Measurements from ENCODE around the gene FITM2. TPM values are rescaled to one million over a fixed set of nuclear protein-coding genes. Genes with fewer than 3 reads are reported as not detected.
A peak's percentile ranks its signal among the peaks of the same experiment; 100 is the strongest.
"Not testable (repeated sequence)": the region's sequence is repeated elsewhere in the genome, so short reads cannot be mapped to it uniquely, and the experiment has no call there.

Gene FITM2
- total RNA-seq, 1 donor from 2014 or later: 5.3 TPM

DNA sequence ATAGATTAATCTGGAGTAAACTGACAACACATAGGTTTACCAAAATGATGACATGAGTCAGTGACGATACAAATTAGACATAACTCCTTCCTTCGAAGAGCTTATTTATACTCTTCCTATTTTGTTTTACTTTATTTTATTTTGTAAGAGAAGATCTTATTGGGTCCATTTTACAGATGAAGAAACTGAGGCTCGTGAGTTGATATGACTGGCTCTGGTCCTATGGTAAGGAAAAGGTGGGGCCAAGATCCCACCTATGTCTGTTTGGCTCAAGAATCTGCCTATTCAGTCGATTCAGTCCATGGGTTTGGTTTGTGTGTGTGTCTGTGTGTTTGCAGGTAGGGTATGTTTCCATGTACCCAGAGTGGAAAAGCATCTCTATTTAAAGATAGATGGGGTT is 17.4 kb upstream of the FITM2 start:
- no peak for DNase-seq (ENCODE audit: low spot score in 2 of 2)
- Histone ChIP-seq H3K9me3 (no peaks in the 10 kb centered on the region), H3K27me3 (no peaks in the 10 kb centered on the region), H3K4me3 (no peak overlapping the region), H3K36me3 (no peaks in the 10 kb centered on the region), H3K4me1 (no peaks in the 10 kb centered on the region), H3K27ac (no peak overlapping the region)
- intact Hi-C loops (cut with DNase I): no loop called here
- TF ChIP-seq, protein P1, sequence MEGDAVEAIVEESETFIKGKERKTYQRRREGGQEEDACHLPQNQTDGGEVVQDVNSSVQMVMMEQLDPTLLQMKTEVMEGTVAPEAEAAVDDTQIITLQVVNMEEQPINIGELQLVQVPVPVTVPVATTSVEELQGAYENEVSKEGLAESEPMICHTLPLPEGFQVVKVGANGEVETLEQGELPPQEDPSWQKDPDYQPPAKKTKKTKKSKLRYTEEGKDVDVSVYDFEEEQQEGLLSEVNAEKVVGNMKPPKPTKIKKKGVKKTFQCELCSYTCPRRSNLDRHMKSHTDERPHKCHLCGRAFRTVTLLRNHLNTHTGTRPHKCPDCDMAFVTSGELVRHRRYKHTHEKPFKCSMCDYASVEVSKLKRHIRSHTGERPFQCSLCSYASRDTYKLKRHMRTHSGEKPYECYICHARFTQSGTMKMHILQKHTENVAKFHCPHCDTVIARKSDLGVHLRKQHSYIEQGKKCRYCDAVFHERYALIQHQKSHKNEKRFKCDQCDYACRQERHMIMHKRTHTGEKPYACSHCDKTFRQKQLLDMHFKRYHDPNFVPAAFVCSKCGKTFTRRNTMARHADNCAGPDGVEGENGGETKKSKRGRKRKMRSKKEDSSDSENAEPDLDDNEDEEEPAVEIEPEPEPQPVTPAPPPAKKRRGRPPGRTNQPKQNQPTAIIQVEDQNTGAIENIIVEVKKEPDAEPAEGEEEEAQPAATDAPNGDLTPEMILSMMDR (IDR thresholded peaks at IDR 0.05): no peak

DNA sequence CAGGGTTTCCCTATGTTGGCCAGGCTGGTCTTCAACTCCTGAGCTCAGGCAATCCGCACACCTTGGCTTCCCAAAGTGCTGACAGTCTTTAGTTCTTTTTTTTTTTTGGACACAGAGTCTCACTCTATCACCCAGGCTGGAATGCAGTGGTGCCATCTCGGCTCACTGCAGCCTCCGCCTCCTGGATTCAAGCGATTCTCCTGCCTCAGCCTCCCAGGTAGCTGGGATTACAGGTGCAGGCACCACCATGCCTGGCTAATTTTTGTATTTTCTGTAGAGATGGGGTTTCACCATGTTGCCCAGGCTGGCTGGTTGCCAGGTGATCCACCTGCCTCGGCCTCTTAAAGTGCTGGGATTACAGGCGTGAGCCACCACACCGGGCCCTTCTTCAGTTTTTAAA is 16.7 kb upstream of the FITM2 start:
- H3K27ac ChIP-seq; H3K36me3 ChIP-seq; H3K4me1 ChIP-seq; DNase-seq (ENCODE audit: low spot score in 2 of 2); H3K4me3 ChIP-seq; H3K27me3 ChIP-seq; H3K9me3 ChIP-seq; intact Hi-C loops (cut with DNase I): not testable (repeated sequence)

DNA sequence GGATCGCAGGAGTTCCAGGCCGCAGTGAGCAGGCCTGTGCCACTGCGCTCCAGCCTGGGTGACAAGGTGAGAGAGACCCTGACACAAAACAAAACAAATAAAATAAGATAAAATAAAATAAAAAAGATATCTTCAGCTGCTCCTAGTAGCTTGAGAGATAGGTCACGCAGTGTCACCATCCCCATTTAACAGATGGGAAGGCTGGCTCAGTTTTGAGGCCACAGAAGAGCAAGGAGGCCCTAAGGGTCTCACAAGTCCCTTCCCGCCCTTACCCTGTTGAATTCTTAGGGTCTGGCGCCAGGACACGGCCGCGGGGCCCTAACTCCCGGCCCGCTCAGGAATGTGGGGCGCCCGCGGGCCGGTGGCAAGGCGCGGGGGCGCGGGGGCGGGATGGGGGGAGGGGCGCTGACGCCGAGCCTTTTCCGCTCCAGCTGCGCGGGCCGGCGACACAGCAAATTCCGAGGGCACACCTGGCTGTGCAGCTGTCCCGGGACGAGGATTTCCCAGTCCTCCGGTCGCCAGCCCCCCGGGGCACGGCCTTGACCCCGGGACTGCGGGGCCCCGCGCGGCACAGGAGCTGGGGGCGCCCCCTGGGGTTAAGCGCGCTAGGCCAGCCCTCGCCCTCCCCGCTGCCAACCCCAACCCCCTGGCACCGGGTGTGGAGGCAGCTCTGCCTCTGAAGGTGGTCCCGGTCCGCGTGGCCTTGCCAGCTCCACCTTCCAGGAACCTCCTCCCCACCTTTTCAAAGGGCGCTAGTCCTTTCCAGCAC is 15.6 kb upstream of the FITM2 start:
- TF ChIP-seq, protein P1 (IDR thresholded peaks at IDR 0.05): no peak
- H3K9me3 ChIP-seq: no peaks in the 10 kb centered on the region
- H3K27ac ChIP-seq: no peak overlapping the region
- H3K4me1 ChIP-seq: no peaks in the 10 kb centered on the region
- no peaks in the 10 kb centered on the region for H3K36me3 ChIP-seq
- no peaks in the 10 kb centered on the region for H3K27me3 ChIP-seq
- no peak for DNase-seq (ENCODE audit: low spot score in 2 of 2)
- intact Hi-C loops (cut with DNase I): no loop called here
- H3K4me3 ChIP-seq: peak overlapping the region; percentile 26 to 44

DNA sequence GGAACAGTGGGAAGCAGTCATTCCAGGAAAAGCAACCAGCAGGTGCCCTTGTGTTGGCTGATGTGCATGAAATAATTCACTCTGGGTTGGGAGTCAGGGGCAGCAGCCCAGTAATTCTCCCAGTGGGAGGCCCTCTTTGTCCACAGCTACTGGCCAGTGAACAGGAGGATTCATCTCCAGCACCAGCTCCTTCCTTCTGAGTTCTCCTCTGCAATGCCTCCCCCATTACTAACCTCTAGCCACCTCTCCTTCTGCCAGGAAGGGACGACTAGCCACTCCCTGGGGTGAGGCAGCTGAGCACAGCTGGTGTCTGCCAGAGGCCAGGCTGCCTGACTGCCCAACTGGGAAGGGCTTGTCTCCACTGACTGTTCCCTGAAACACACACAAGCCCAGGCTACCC is 13.3 kb upstream of the FITM2 start:
- H3K36me3 ChIP-seq: no peaks in the 10 kb centered on the region
- H3K9me3 ChIP-seq: no peaks in the 10 kb centered on the region
- TF ChIP-seq, protein P1 (IDR thresholded peaks at IDR 0.05): no peak
- H3K27me3 ChIP-seq: no peaks in the 10 kb centered on the region
- intact Hi-C loops (cut with DNase I): no loop called here
- no peaks in the 10 kb centered on the region for H3K4me1 ChIP-seq
- H3K27ac ChIP-seq: no peak overlapping the region
- no peak overlapping the region for H3K4me3 ChIP-seq
- no peak for DNase-seq (ENCODE audit: low spot score in 2 of 2)

DNA sequence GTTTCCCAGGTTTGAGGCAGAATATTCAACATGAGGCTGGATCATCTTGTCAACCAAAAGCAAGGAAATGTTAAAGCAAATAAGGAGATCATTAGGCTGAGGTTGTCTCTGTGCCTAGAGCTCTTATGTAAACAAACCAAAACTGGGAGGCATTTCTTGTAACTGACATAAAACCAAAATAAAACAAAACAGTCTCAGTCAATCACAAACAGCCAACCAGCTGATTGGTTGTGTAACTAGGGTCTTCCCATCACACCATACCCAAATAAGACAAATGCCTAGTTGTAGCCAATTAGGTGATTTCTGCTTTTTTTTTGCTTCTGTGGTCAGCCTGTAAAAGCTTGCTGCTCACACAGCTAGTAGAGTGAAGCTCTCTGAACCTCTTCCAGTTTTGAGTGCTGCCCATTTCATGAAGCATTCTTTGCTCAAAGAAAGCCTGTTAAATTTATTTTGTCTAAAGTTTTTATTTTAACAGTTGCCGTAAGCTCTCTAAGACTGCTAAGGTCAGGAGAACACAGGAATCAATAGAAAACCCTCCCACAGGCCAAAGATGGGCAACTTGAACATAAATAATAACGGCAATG is 8.9 kb upstream of the FITM2 start:
- no peaks in the 10 kb centered on the region for H3K9me3 ChIP-seq
- H3K4me3 ChIP-seq: no peak overlapping the region
- no peaks in the 10 kb centered on the region for H3K36me3 ChIP-seq
- DNase-seq (ENCODE audit: low spot score in 2 of 2): no peak
- TF ChIP-seq, protein P1 (IDR thresholded peaks at IDR 0.05): no peak
- no peak overlapping the region for H3K27ac ChIP-seq
- intact Hi-C loops (cut with DNase I): loop anchor here (10.0 kb wide), 2 partner anchors 295 to 565 kb away; partner anchors contain the start of gene YWHAB
- H3K4me1 ChIP-seq: no peaks in the 10 kb centered on the region
- no peaks in the 10 kb centered on the region for H3K27me3 ChIP-seq

DNA sequence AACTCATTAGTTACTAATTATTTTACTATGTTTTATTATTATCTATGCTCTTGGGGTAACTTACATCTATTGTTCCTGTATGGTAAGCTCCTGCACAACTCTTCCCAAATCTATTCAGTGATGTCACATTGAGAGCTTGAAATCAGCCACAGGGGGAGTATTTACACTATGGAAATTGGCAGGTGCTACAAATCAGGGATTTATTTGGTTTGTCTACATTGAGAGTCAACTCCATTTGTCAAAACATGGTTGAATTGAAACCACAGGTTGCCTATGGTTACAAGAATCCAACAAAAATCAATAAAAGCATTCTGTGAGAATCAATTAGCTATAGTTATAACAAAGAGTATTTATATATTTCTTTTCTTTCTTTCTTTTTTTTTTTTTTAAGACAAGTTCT is 3.9 kb upstream of the FITM2 start:
- intact Hi-C loops (cut with DNase I): loop anchor here (5.0 to 10.0 kb wide), 4 partner anchors 300 to 858 kb away; partner anchors contain the start of genes SRSF6, TOMM34 and YWHAB
- no peaks in the 10 kb centered on the region for H3K9me3 ChIP-seq
- peaks cover 0 to 6% of the 10 kb centered on the region in 2 donors for H3K4me1 ChIP-seq
- no peak overlapping the region for H3K4me3 ChIP-seq
- no peaks in the 10 kb centered on the region for H3K36me3 ChIP-seq
- no peak for DNase-seq (ENCODE audit: low spot score in 2 of 2)
- H3K27me3 ChIP-seq: no peaks in the 10 kb centered on the region
- no peak overlapping the region for H3K27ac ChIP-seq
- TF ChIP-seq, protein P1 (IDR thresholded peaks at IDR 0.05): no peak
